ENCODE results near the gene ZNHIT2. TPM values are rescaled to one million over a fixed set of nuclear protein-coding genes. Genes with fewer than 3 reads are reported as not detected.

ZNHIT2 gene
- total RNA-seq, 1 donor from 2014 or later: 1.5 TPM

DNA sequence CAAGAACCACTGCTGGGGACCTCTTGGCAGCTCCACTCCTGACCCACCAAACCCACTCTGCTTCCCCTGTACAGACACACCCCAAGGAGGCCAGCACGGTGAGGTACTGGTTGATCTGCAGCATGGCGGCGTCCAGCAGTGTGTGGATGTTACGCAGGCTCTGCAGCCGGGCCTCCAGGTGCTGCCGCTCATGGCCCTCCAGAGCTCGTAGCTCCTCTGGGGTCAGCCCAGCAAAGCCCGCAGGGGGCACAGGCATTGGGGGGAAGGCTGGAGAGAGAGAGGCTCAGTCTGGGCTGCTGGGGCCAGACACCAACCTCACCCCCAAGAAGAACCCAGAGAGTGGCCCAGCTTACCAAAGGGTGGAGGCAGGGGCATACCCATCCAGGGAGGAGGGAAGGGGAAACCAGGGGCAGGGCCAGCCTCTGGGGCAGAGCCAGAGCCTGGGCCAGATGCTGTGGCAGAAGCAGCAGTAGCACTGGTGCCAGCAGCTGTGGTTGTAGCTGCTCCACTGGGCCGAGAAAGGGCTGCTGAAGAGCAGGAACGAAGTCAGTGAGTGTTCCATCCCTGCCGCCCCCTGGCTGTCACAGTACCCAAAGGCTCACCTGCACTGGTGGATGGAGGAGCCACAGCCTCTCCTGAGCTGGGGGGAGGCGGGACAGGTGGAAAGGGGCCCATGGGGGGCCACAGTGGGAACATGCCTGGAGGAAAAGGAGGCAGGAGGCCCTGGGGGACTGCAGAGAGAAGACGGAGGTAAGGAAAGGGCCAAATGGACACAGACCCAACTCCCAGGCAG lies 12.3 kb upstream of the ZNHIT2 start:
- Histone ChIP-seq H3K79me2 (ENCODE audit: low read depth) (peaks cover 23% of the 10 kb centered on the region), H3K36me3 (no peaks in the 10 kb centered on the region), H3K27me3 (no peaks in the 10 kb centered on the region), H4K20me1 (ENCODE audit: low read depth) (peaks cover 11% of the 10 kb centered on the region), H3K4me3 (no peak overlapping the region), H3K27ac (no peak overlapping the region), H3K4me2 (no peak overlapping the region), H3K9me3 (ENCODE audit: low read depth) (no peaks in the 10 kb centered on the region), H3K4me1 (peaks cover 3% of the 10 kb centered on the region), H2AFZ (replicated peaks) (no peak overlapping the region), H3F3A (ENCODE audit: low read depth) (peaks cover 8% of the 10 kb centered on the region), H3K9ac (no peak overlapping the region)
- TF ChIP-seq EZH2phosphoT487 (IDR thresholded peaks at IDR 0.05): no peak
- TF ChIP-seq, protein P1, sequence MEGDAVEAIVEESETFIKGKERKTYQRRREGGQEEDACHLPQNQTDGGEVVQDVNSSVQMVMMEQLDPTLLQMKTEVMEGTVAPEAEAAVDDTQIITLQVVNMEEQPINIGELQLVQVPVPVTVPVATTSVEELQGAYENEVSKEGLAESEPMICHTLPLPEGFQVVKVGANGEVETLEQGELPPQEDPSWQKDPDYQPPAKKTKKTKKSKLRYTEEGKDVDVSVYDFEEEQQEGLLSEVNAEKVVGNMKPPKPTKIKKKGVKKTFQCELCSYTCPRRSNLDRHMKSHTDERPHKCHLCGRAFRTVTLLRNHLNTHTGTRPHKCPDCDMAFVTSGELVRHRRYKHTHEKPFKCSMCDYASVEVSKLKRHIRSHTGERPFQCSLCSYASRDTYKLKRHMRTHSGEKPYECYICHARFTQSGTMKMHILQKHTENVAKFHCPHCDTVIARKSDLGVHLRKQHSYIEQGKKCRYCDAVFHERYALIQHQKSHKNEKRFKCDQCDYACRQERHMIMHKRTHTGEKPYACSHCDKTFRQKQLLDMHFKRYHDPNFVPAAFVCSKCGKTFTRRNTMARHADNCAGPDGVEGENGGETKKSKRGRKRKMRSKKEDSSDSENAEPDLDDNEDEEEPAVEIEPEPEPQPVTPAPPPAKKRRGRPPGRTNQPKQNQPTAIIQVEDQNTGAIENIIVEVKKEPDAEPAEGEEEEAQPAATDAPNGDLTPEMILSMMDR (IDR thresholded peaks at IDR 0.05): no peak
- TF ChIP-seq EZH2 (IDR thresholded peaks at IDR 0.05): no peak
- H3K4me1 Mint-ChIP-seq: peaks cover 13% of the 10 kb centered on the region
- no peak for DNase-seq (ENCODE audit: low spot score)
- H3K4me3 Mint-ChIP-seq: no peak overlapping the region
- H3K27ac Mint-ChIP-seq: no peak overlapping the region
- H3K9me3 Mint-ChIP-seq: no peaks in the 10 kb centered on the region
- H3K36me3 Mint-ChIP-seq: no peaks in the 10 kb centered on the region
- H3K27me3 Mint-ChIP-seq (ENCODE audit: insufficient read depth, low read depth): peaks cover 8% of the 10 kb centered on the region

DNA sequence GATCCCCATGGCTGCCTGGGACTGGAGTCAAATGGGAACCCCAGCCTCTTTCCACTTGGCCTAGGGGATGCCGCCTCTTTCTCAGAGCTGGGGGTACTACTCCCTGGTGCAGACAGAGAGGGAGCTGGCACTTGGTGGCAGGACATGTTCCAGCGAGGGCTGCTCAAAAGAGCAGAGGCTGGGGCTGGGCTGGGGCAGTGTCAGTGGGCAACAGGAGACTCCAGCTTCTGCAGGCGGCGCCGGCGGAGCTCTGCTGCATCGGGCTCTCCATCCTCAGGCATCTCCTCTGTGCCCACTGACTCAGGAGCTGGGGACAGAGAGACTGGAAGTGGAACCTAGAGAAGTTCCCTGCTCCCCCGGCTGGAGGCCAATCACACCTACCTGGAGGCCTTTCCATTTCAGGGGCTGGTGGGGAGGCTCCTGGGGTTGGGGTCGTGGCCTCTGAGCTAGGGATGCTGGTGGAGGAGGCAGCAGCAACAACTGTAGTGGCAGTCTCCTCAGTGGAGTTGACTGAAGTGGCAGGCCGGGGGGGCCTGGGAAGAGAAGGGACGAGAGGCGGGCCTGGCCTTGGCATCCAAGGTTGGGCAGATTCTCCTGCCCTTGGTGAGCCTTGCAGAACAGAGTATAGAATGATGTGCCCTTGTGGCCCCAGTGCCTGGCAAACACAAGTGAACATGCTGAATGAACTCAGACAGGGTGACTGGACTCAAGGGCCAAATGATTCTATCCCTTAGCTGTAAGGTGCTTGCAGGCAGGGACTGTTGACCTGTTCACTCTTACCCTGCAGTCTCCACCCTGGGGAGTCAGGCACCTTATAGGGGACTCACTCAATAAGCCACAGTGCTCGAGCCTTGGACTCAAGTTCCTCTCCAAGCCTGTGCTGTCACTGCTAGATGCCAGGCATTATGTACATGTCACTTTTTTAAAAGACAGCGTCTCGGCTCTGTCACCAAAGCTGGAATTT lies 11.0 kb upstream of the ZNHIT2 start:
- H3K4me1 Mint-ChIP-seq: peaks cover 13% of the 10 kb centered on the region
- TF ChIP-seq EZH2 (IDR thresholded peaks at IDR 0.05) (no peak), EZH2phosphoT487 (IDR thresholded peaks at IDR 0.05) (no peak)
- peaks cover 29% of the 10 kb centered on the region for H3K79me2 ChIP-seq (ENCODE audit: low read depth)
- no peak overlapping the region for H3K27ac ChIP-seq
- H3K36me3 ChIP-seq: no peaks in the 10 kb centered on the region
- H3K4me3 ChIP-seq: no peak overlapping the region
- H3K4me1 ChIP-seq: peaks cover 3% of the 10 kb centered on the region
- peaks cover 6% of the 10 kb centered on the region for H4K20me1 ChIP-seq (ENCODE audit: low read depth)
- no peak overlapping the region for H3K9ac ChIP-seq
- no peak overlapping the region for H3K4me3 Mint-ChIP-seq
- no peaks in the 10 kb centered on the region for H3K9me3 Mint-ChIP-seq
- no peaks in the 10 kb centered on the region for H3K27me3 ChIP-seq
- no peak overlapping the region for H2AFZ ChIP-seq (replicated peaks)
- peaks cover 6% of the 10 kb centered on the region for H3K27me3 Mint-ChIP-seq (ENCODE audit: insufficient read depth, low read depth)
- H3F3A ChIP-seq (ENCODE audit: low read depth): peaks cover 10% of the 10 kb centered on the region
- H3K4me2 ChIP-seq: no peak overlapping the region
- H3K9me3 ChIP-seq (ENCODE audit: low read depth): no peaks in the 10 kb centered on the region
- DNase-seq (ENCODE audit: low spot score): no peak
- H3K27ac Mint-ChIP-seq: no peak overlapping the region
- H3K36me3 Mint-ChIP-seq: no peaks in the 10 kb centered on the region

DNA sequence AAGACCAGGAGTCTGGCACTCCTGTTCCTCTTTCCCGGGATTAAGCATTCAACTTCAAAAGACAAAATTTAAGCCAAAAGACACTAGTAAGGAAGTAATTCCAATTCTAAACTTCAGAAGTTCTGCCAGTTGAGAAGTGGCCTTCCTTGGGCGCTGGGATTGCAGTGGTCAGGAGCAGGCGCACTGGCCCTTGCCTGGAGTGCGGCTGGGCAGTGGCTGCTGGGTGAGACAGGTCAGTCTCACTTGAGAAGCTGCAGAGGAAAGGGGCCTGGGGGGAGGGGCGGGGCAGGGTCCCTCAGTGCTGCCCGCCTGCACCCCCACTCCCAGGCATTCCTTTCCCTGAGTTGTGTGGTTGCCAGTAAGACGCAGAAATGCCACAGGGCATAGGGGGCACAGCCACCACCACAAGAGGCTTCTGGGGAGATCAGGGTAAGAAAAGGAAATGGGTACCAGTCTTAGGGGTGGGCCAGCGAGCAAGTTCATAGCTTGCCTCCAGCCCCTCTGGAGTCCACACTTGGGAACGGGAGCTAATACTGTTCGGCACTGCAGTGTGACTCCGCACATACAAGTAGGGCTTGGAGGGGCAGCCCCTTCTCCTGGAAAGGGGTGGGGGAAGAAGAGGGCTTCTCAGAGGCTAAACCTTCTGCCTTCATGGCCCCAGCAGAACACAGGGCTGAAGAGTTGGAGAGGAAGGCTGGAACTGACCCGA lies 10.1 kb upstream of the ZNHIT2 start:
- no peaks in the 10 kb centered on the region for H3K9me3 Mint-ChIP-seq
- no peak overlapping the region for H3K27ac ChIP-seq
- TF ChIP-seq EZH2 (IDR thresholded peaks at IDR 0.05) (no peak), EZH2phosphoT487 (IDR thresholded peaks at IDR 0.05) (no peak)
- TF ChIP-seq, protein P1 (IDR thresholded peaks at IDR 0.05): no peak
- peaks cover 29% of the 10 kb centered on the region for H3K79me2 ChIP-seq (ENCODE audit: low read depth)
- peaks cover 16% of the 10 kb centered on the region for H3F3A ChIP-seq (ENCODE audit: low read depth)
- H3K4me1 Mint-ChIP-seq: peaks cover 9% of the 10 kb centered on the region
- H3K36me3 Mint-ChIP-seq: no peaks in the 10 kb centered on the region
- H3K27ac Mint-ChIP-seq: no peak overlapping the region
- H3K4me3 Mint-ChIP-seq: no peak overlapping the region
- no peaks in the 10 kb centered on the region for H3K27me3 ChIP-seq
- no peak overlapping the region for H3K4me2 ChIP-seq
- no peaks in the 10 kb centered on the region for H4K20me1 ChIP-seq (ENCODE audit: low read depth)
- peaks cover 4% of the 10 kb centered on the region for H3K27me3 Mint-ChIP-seq (ENCODE audit: insufficient read depth, low read depth)
- no peaks in the 10 kb centered on the region for H3K9me3 ChIP-seq (ENCODE audit: low read depth)
- H3K4me3 ChIP-seq: no peak overlapping the region
- H3K36me3 ChIP-seq: no peaks in the 10 kb centered on the region
- H3K4me1 ChIP-seq: peaks cover 4% of the 10 kb centered on the region
- no peak for DNase-seq (ENCODE audit: low spot score)
- H3K9ac ChIP-seq: no peak overlapping the region
- no peak overlapping the region for H2AFZ ChIP-seq (replicated peaks)
